Stimulated activated naive CD4-positive, alpha-beta T cell treated with Interleukin-2 at 50 U/mL for 16 hours (primary cell): ENCODE results near the gene ITGB5.
"Not testable (repeated sequence)": the region's sequence is repeated elsewhere in the genome, so short reads cannot be mapped to it uniquely, and the experiment has no call there.

Source experiments
- DNase-seq: peaks from one replicate; lab custom pipeline; 2025; lab: John Stamatoyannopoulos, UW

The ITGB5 gene

DNA sequence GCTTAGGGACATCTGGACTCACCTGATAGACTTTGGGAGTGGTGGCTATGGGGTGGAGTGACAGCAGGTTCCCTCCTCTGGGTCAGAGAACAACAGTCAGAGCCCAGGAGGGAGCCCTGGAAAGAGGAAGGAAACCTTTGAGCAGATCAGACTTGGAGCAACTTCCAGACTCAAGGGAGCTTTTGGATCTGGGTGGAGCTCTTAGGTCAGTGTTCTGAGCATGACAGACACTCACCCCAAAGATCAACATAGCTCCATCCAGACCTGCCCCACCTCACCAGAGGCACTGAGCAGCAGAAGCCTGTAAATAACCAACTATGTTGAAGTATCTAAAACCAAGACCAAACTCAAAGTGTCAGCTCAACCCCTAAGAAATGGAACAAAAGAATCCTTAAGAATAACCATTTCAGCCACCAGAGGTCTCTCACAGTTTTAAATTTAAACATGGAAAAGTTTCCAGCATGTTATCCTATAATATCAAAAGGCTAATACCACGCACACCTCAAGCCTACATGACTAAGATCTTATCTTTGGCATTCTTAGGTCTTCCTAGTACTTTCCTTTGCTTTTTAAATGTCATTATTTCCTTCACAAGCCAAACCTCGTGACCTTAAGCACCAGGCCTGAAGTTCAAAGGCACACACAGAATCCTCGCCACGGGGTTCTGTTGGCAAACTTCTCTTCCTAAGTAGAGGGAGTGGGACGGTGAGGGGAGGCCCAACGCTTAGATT, 100.5 kb downstream of the ITGB5 start:
- DNase-seq, result no peak

DNA sequence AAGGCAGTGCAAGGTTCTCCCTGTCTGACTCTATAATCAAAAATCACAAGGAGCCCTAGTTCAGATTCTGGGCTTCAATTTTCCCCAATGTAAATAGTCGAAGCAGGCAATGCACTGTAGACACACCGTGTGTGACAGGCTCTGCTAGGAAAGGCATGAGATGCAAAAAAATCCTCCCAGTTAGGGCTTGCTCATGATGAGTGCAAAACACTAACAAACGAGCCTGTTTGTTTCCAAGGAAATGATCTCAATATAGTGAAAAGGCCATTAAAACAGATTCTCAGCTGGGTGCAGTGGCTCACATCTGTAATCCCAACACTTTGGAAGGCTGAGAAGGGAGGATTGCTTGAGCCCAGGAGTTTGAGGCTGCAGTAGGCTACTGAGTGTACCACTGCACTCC, 101.2 kb downstream of the ITGB5 start:
- no peak for DNase-seq

DNA sequence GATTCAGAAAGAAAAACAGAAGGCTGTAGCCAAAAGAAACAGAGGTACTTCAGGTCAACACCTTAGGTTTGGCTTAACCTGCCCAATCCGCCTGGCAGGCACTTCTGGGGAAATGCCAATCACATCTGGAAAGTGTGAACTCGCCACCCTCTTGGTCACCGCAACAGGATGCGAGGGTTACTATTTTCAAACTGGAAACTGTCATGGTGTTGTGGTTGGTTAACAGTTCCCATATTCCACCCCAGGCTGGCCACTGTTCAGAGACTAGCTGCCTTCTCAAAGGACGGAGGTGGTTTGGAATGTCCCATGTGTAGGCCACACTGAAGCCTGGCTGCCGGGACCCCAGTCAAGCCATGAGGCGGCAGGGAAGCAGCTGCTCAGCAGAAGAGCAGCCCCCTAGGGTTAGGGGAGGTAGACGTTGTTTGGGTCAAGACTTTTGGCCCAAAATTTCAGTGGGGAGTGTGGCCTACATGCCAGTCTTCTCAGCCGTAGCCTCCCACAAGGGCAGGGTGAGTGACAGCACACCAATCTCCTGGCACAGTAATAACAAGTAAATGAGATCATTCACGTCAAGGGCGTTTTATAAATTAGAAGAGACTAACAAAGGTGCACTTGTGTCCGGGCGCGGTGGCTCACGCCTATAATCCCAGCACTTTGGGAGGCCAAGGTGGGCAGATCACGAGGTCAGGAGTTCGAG, 102.3 kb downstream of the ITGB5 start:
- DNase-seq, result no peak

DNA sequence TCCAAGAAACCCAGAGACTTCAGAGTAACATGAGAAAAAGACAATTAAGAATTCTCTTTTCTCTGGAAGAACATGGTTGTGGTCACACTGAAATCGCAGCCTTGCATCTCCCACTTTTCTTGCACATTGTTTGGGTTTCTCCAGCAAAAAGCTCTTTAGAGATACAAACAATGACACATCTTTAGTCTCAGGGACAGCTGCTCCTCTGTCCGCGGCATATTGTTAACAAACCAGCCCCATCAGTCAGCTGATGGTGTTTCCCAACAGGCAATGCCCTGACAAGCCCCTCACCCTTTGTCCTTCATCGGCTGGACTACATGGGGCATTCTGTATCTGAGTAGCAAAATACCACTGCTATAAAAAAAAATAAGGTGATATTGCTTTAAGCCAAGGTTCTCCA, 103.5 kb downstream of the ITGB5 start:
- no peak for DNase-seq

DNA sequence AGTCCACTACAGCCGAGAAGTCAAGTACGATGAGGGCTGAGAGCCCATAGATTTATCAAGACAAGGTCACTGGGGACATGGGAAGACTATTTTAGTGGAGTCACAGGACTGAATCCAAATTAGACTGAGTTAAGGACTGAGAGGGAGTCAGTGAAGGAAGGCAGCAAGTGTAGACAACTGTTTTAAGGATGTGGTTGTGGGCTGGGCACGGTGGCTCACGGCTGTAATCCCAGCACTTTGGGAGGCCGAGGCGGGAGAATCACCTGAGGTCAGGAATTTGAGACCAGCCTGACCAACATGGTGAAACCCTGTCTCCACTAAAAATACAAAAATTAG, 104.8 kb downstream of the ITGB5 start:
- DNase-seq, result not testable (repeated sequence)

DNA sequence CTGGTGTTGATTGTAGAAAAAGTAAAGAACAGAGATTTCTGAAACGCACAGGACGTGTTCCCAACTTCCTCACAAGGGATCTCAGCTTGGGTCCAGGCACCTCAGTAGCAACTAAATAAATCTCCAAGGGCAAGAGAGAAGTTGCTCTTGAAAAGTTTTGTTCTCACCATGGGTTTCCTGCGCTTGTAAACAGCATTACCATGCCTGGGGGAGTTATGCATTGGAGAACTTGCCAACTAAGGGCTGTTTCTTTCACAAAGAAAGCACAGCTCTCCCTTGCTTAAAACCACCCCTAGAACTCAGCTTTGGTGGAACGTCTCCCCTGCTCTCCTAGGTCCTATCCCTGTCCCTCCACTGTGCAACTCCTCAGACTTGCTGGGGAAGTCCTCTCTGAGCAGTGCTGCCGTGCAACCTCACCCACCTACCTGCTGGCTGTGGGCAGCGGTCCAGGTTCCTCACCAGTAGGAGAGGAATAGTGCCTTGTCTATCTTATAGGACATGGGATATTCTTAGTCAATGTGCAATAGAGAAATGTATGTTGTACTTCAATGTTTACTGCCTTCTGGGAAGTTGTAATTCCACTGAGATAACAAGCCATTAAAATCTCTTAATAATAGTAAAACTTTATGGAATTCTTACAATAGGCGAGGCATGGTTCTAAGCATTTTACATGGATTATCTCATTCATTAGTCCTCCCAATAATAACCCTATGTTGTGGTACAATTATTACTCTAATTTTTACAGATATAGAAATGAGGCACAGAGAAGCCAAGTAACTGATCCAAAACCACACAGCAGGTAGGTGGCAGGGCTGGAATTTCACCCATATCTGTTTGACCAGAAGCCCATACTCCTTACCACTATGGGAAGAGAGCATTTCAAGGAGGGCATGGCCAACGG, 105.4 kb downstream of the ITGB5 start:
- DNase-seq, result no peak

DNA sequence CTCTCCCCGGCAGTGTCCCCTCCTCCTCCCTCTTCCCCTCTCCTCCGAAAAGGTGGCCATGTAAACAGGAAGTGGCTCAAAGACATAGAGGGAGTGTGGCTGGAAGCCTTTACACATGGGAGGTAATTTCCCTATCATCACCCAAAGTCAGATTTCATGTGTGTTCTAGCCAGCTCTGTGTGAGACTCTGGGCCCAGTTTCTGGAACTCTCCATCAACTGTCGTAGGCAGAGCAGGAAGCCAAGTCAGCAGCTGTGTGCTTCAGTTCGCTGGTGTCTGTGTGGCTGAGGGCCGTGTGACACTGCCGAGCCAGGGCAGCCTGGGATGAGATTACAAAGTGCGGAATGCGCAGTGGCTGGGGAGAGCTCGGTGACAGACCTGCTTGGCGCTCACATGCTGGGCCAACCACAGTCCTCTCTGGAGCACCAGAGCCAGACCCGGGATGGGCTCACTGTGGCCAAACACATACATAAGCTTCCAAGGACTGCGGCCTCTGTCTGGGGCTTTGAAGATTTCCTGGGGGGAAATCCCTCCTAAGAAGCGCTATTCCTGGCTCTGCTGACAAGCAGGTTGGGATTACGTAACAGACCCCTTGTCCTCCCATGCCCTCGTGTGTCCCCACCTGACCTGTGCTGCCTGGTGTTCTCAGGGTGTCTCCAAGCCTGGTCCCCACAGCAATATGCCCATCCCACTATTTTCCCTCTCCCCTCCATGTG, 106.2 kb downstream of the ITGB5 start:
- no peak for DNase-seq

DNA sequence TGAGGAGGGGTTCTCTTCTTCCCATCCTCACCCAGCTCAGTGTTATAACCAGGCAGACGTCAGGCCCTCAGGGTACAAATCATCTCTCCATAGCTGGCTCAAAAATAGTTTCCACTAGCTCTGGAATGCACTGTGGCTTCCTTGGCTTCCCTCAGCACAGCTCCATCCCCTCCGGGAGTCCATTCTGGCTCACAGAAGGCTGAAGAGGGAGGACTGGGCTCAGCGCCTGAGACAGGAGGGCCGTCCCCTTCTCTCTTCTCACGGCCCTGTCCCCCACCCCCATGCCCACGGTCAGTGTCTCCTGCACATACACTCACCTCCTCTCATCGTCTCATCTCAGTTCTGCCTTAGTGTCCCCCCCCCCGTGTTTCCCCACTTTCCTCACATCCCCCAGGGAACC, 106.8 kb downstream of the ITGB5 start:
- no peak for DNase-seq

DNA sequence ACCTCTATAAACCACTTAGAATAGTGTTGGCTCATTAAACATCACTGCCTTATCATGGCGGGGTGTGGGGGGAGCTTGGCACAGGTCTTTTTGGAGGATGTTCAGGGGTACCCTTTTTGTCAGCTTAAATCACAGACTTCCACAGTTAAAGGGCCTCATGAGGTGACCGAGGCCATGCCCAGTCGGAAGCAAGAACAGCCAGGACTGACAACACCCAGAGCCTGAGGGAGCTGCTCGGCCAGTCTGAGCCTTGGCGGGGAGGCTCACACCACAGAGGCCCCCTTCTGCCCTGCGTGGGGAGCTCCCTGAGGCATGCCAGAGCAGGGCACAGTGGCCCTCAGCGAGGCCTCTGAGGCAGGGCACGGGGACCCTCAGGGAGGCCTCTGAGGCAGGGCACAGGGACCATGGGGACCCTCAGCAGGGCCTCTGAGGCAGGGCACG, 107.4 kb downstream of the ITGB5 start:
- no peak for DNase-seq

DNA sequence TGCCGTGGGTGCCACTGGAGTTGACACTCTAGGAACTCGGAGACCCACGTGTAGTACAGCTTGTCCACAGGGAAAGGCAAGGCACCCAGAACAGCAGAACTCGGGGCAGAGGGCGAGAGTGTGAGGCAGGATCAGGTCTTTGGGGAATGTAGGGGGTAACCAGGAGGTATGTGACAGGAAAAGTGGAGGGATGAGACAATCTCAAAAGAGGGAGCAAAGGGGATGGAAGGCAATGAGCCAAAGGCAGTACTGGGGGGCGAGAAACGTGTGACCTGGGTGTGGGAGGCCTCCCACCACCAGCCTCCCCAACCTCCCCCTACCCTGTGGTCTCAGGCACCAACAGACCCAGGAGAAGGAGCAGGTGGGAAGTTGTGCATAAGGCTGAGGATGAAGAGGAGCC, 108.0 kb downstream of the ITGB5 start:
- DNase-seq, result no peak

DNA sequence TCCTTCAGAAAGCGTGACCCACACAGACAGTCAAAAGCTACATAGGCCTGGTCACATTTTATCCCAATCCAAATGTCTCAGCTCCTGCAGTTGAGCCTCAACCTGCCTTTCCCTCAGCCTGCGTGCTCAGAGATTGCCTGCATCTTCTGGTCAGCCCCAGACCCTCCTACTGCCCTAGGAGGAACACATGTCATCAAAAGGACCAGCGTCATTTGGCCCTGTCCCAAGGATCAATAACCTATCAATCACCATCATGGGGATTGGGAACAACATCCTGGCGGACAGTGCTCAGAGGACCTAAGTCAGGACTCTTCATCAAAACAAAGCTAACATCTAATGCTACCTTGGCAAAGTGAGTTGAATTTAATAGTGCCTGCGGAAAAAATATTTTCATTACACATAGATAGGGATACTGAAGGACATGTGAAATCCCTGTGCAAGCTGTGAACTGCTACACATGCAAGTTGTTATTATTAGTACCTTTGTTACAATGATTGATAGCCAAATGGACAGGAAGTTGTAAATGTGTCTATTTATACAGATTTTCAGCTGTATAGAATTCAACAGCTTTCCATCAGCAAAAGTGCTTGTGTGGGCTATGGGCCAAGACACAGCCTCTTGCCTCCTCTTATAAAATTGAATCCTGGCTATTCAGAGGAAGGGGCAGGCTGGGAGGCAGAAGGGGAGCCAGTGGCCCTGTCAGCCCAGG, 109.2 kb downstream of the ITGB5 start:
- no peak for DNase-seq

DNA sequence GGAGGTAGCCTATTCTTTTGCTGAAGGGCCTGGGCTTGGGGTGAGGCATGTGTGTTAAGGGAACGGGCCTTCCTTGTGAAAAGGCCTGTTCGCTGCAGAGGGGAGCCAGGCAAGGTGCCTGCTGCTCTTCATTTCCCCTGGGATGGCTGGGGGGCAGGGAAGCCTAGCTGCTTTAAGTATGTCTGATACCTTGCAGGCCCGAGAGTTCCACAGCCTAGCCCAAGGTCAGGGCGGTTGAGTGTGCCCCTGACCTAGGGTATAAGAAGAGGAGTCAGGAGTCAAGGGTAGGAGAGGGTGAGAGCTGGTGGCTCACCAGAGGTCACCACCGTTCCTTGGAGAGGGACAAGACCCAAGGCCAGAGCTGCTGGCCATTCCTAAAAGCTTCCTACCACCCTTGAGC, 110.3 kb downstream of the ITGB5 start:
- DNase-seq, result no peak

DNA sequence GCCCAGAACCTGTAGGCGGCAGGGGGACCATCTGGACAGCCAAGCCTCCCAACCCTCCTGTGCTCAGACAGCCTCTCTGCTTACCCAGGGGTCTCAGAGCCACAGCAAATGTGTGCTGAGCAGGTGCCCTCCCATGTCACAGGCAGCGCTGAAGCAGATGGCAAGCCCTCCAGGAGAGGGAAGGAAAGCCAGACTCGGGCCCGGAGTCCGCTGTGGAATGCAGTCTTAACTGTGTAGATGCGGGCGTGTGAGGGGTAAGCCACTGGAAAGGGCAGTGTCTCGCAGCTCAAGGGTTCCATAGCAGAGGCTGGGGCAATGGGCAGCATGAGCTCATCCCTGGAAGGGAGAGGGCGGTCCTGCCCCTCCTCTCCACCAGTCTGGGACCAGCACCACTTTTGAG, 111.3 kb downstream of the ITGB5 start:
- DNase-seq, result no peak

DNA sequence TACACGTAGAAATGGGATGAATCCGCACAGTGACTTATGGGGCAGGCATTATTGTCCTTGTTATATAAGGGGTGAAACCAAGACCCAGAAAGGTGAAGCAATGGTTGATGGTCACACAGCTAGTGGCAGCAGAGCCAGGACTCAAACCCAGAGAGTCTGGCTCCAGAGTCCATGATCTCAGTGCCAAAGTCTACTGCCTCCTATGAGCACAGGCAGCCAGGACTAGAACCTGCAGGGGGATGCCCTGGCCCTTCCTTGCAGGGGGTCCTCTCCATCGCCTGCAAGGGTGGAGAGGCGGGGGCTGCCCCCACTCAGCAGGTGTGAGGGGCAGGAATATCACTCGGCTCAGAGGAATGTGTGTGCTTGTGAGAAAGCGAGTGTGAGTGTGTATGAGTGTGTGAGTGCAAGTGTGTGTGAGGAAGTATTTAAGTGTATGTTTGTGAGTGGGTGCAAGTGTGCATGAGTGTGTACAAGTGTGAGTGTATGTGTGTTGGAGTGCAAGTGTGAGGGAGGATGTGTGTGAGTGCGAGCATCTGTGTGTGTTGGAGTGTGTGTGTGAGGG, 112.2 kb downstream of the ITGB5 start:
- DNase-seq, result no peak

DNA sequence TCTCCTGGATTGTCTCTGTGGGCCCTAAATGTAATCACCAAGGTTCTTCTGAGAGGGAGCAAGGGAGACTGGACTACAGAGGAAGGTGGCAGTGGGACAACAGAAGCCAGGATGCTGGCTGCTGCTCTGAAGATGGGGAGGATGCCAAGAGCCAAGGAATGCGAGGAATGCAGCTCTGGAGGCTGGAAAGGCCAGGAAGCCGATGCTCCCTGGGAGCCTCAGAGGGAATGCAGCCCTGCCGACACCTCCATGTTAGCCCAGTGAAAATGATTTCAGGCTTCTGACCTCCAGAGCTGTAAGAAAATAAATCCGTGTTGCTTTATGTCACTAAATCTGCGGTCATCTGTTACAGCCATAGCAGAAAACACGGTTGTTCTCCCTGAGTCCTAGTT, 112.8 kb downstream of the ITGB5 start:
- no peak for DNase-seq

DNA sequence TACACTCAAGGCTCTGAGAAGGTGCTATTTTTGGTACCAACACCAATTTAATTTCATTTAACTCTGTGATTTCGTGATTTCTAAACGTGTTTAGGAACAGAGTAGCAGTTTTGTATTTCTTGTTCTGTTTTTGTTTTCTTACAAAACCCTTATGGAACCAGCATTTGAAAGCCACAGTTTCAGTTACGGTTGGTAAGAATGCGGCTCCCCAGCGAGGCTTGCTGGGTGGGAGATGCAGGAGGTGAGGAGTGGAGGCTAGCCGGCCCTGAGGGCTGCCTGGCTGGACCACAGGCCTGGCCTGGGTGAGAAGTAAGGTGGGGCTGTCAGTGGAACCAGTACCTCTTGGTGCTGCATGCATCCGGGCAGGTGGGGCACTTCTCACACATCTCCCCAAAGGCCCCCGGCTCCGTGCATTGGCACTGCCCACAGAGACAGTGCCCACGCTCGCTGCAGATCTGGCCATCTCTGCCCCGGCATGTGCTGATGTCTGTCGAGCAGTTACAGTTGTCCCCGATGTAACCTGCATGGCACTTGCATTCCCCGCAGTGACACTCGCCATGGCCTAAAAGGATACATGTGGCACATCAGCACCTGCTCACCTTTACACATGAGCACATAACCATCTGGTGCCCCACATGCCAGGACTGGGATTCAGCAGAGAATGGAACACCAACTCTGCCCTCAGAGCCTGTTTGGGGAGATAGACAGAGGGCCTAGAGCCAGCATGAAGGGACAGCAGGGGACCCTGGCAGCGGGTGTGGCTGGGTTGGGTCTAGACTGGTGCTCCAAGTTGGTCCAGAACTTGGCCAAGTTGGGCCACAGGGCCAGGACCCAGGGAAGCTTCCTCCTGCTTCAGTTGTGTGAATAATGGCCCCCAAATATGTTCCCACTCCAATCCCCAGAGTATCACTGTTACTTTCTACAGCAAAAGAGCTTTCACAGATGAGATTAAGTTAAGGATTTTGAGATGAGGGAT, 113.5 kb downstream of the ITGB5 start:
- no peak for DNase-seq

DNA sequence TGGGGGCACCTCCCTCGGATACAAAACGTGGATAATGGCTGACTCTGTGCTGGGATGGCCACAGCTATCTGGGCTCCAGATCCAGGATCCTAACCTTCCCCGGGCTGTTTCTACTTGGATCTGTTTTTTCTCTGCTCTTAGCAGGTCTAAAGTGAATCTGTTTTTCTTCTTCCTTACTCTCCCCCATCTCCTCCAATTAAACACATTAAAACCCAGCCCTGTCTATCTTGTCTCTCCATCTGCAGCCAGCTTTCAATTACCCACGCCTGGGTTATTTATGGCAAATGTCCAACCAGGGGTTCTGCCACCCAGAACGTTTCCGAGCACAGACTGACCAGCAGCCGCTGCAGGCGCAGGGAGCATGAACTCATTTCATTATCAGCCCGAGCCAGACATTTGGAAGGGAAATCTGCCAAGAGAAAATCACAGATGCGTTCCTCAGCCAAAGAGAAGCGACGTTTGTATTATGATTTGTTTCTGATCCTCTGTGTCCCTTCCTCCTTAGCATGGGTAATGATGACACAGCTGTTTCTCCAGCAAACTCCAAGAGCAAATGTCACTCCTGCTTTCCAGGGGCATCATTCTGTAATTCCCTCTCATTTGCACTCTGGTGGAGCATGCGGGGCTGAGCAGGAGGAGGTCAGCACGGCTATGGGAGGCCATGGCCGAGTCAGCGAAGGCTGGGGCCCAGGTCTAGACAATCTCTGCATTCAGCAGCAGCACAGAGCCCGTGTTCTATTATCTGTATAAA, 114.9 kb downstream of the ITGB5 start:
- DNase-seq, result no peak

DNA sequence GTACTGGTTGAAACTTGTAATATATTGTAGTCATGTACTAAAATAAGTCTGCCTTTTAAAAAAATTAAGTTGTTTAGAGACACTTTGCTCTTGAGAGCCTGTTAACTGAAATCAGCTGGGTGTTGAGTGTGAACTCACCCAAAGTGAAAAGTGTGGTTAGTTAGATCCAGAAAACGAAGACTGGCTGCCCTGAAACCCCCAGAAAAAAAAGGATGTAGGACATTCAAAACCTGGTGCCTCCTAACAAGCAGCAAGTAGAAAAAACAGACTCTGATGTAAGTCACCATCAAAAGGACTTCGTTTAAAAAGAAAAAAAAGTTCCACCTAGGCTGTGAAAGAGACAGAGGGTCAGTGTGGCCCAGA, 116.1 kb downstream of the ITGB5 start:
- DNase-seq, result no peak

DNA sequence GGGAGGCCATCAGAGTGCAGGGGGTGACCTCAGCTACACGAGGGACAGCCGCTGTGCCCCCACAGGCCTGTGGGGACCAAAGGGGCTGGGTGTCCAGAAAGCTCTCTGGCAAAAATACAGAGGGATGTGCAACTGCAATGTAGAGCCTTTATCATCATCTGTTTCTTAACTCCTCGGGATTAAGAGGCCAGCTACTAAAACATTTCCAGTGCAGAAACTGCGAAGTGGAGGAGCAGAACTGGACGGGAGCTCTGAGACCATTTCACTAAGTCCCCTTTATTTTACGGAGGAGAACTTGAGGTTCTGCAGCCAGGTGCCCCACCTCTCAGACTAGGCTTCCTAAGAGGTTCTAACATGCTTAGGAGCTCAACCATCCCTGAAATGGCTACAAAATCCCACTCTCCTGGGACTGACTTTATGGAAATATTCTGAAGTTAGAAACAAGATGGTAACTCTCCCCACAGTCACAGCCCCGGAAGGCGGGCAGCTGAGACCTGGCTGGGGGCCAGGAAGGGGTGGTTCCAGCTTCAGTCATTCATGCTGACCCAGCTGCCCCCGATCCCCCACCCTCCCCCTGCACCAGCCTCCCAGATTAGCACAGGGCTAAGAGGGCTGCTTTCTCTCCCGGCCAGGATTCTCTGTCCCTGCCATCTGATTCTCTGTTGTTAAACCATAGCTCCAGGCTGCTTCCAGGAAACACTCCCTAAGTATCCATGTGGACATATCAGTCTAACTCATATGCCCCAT, 116.7 kb downstream of the ITGB5 start:
- no peak for DNase-seq
